Pulmonary artery endothelial cell (primary cell): ENCODE measurements around the gene TECPR2. TPM values are rescaled to one million over a fixed set of nuclear protein-coding genes. Genes with fewer than 3 reads are reported as not detected.

Source experiments
- DNase-seq: peaks from one replicate; pipeline ENCODE4 v3.0.0-alpha.2; 2011; ENCODE audit warnings: low read depth, low spot score
- total RNA-seq: library from RNA; depleted of rRNA; stranded (reverse); fragments of >200 nt; gene quantifications from 2 replicates; pipeline ENCODE4 v1.2.3, GENCODE V29; 2014

Gene TECPR2
- total RNA-seq, 1 donor from 2014 or later = 13.4 TPM

GRCh38 chr14:102333795-102334705 lies 28.7 kb upstream of the TECPR2 start:
- no peak for DNase-seq

- no peak for DNase-seq
Measured at GRCh38 chr14:102335163-102335562, 27.6 kb upstream of the TECPR2 start.

GRCh38 chr14:102338724-102339123 lies 24.0 kb upstream of the TECPR2 start:
- DNase-seq = no peak

GRCh38 chr14:102341566-102341965 lies 21.2 kb upstream of the TECPR2 start:
- DNase-seq = no peak

GRCh38 chr14:102342238-102342637 lies 20.5 kb upstream of the TECPR2 start:
- DNase-seq = no peak

GRCh38 chr14:102344084-102344483 lies 18.7 kb upstream of the TECPR2 start:
- no peak for DNase-seq

GRCh38 chr14:102344485-102344884 lies 18.3 kb upstream of the TECPR2 start:
- no peak for DNase-seq

- no peak for DNase-seq
Measured at GRCh38 chr14:102345232-102345631, 17.5 kb upstream of the TECPR2 start.

GRCh38 chr14:102346645-102347044 lies 16.1 kb upstream of the TECPR2 start:
- DNase-seq = no peak

- no peak for DNase-seq
Measured at GRCh38 chr14:102348376-102348775, 14.4 kb upstream of the TECPR2 start.

- peak; percentile 56 for DNase-seq
Measured at GRCh38 chr14:102351023-102351422, 11.7 kb upstream of the TECPR2 start.

- peak; percentile 49 for DNase-seq
Measured at GRCh38 chr14:102351593-102351992, 11.1 kb upstream of the TECPR2 start.

GRCh38 chr14:102352213-102352612 lies 10.5 kb upstream of the TECPR2 start:
- DNase-seq = no peak

- DNase-seq = no peak
Measured at GRCh38 chr14:102353126-102353619, 9.6 kb upstream of the TECPR2 start.

GRCh38 chr14:102356280-102356679 lies 6.5 kb upstream of the TECPR2 start:
- DNase-seq = no peak

GRCh38 chr14:102359341-102359740 lies 3.4 kb upstream of the TECPR2 start:
- DNase-seq = no peak

- DNase-seq = no peak
Measured at GRCh38 chr14:102360388-102360787, 2.4 kb upstream of the TECPR2 start.

GRCh38 chr14:102362084-102362483 lies 657 bp upstream of the TECPR2 start:
- DNase-seq = no peak

- DNase-seq = no peak
Measured at GRCh38 chr14:102363182-102363943, 622 bp downstream of the TECPR2 start.

- no peak for DNase-seq
Measured at GRCh38 chr14:102370305-102370809, 7.6 kb downstream of the TECPR2 start.

- no peak for DNase-seq
Measured at GRCh38 chr14:102371361-102371760, 8.6 kb downstream of the TECPR2 start.

- DNase-seq = no peak
Measured at GRCh38 chr14:102373110-102373509, 10.4 kb downstream of the TECPR2 start.
